NCI-H2107 treated with DMSO at 0.1 percent for 48 hours (cell line): Measurements from ENCODE around the gene FRMD4B.
A peak's percentile ranks its signal among the peaks of the same experiment; 100 is the strongest.

Experiments
- DNase-seq: peaks from one replicate; lab custom pipeline; 2025; ENCODE audit not compliant: unreplicated experiment; lab: John Stamatoyannopoulos, UW

FRMD4B gene

GRCh38 chr3:69180869-69181591 is 204.9 kb downstream of the FRMD4B start:
- DNase-seq = no peak

DNA sequence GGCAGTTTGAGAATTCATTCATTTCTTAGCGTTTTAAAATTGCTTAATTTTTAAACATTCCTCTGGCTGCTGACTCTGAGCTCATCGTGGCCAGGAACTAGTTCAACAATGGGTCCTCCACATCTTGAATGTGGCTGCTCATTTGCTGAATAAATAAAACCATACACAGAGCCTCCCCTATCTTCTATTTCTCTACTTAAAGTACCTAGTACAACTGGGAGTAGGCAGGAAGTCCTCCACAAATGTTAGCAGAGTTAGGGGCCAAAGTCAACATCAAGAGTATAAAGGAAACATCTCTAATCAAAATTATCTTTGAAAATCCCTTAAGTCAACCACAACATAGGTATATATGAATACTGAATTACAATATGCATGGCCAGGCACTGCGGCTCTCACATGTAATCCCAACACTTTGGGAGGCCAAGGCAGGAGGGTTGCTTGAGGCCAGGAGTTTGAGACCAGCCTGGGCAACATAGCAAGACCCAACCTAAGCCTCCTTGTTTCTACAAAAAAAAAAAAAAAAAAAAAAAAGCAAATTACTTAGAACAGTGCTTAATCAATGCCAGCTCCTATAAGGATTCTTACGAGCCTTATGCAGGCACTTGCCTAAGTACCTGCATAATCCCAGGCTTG is 206.0 kb downstream of the FRMD4B start:
- DNase-seq = no peak

- no peak for DNase-seq
Observed at GRCh38 chr3:69178838-69179739, 206.8 kb downstream of the FRMD4B start.

DNA sequence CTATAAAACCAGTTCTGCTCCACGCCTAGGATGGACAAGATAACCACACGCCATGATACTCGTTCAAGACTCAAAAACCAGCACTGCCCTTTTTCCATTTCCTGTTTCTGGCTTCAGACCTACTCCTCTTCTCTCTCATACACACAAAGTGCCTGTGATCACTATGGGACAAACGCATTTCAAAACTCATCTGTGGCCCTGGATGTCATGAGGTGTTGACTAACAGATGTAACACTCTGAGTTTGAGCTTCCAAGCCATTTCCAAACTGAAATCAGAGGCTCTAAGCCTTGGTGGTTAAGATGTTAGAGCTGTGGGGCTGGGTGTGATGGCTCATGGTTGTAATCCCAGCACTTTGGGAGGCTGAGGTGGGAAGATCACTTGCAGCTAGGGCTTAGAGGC is 207.8 kb downstream of the FRMD4B start:
- DNase-seq = no peak

DNA sequence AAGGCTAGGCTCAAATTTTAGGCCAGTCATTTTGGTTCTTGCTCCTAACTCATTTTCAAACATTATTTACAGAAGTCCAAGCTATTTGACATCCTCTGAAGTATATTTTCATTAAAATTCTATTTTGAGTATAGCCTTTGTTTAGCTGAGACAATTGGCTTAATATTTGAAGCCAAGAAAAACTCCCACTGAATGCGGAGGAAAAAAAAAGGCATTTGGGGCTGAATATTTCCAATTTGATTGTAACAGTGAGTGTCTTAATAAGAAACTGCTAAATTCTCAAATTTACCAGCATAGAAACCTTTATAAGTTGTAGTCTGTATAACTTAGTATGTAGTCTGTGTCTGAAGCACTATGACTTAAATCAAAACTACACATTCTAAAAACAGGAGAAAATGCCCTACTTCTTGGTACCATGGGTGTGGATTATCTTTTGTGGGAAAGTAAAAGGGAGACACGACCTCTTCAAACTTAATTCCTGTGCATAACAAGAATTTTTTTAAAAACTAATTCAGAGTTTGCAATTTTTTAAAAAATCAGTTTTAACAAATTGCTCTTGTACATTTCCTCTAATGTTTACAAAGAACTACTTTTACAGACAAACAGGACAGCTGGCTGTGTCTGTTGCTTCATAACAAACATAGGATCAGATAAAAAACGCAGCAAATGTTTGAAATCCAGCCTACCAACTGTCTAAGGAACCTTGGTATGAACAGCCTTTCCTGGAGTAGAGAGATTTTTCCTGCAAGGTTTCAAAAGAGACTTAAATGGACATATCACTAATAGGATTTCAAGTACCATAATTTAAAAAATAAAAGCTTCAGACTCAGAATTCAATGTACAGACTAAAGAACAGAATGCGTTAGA is 210.8 kb downstream of the FRMD4B start:
- DNase-seq = no peak

DNA sequence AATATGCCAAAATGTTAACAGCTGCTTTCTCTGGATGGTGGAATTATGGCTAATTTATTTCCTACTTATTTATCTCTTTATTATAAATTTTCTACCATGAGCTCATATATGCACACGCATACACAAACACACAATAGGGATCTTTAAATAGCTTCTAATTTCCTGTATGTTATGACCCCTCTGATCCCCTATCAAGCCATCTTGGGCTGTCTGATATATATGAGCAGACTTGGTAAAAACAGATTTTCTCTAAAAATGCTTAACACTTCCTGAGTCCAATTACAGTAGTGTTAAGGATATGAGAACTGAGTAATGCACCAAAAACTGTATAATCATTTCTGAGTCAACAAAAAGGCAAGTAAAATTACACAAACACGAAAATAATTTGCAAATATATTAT is 211.4 kb downstream of the FRMD4B start:
- no peak for DNase-seq

GRCh38 chr3:69172058-69172457 is 213.8 kb downstream of the FRMD4B start:
- no peak for DNase-seq

DNA sequence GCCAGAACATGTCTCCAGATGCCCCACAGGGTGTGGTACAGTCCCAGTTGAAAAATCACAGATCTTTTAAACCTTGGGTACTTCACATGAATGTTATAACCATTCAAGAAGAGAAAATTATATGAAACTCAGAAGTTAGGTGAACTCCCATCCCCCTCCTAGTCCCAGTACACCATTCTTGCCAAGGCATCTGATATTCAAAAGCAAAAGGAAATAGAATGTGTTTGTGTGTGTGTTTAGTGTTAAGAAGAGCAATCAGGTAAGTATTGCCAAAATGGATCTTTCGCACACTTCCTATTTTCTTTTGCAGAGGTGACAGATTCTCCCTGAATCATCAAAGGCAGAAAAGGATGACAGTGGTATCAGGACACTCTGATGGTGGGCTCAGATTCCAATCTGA is 219.4 kb downstream of the FRMD4B start:
- DNase-seq = no peak

GRCh38 chr3:69165744-69166143 is 220.1 kb downstream of the FRMD4B start:
- no peak for DNase-seq

GRCh38 chr3:69164296-69164695 is 221.6 kb downstream of the FRMD4B start:
- DNase-seq = no peak

- DNase-seq = no peak
Observed at GRCh38 chr3:69162308-69162980, 223.4 kb downstream of the FRMD4B start.

GRCh38 chr3:69161587-69162307 is 224.1 kb downstream of the FRMD4B start:
- peak; percentile 31 for DNase-seq

DNA sequence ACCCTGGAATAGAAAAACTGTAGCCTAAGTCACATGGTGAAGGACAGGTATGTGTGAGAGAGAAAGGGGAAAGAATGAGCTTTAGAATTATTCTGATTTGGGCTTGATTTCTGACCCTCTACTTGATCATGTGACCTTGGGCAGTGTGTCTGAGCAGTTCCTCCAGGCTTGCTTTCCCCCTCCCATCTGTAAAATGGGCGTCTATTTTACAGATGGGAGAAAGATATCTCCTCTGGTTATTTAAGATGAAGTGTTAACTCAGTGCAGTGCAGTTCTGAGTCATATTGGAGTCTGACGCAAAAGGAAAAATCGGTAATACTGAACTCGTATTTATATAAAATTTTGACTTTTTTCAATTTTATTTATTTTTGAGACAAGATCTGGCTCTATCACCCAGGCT is 225.4 kb downstream of the FRMD4B start:
- DNase-seq = no peak

DNA sequence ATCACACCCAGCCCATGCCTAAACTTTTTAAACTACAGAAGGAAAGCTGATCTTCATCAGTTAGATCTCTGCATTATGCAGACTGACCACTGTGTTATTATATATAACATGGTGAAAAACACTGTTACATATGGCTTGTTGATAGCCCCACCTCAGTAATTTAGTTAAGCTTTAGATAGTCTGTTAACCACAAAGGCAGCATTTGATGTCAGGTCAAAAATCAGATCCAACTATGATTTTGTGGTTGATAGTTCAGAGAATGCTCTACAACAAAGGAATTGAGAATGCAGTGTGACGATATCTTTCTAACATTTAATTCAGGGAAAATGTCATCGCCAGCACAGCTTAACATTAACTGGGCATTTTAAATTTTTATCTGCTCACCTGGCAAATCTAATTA is 225.8 kb downstream of the FRMD4B start:
- no peak for DNase-seq

- no peak for DNase-seq
Observed at GRCh38 chr3:69149586-69149985, 236.3 kb downstream of the FRMD4B start.

GRCh38 chr3:69145688-69146087 is 240.2 kb downstream of the FRMD4B start:
- DNase-seq = no peak

GRCh38 chr3:69144631-69145245 is 241.2 kb downstream of the FRMD4B start:
- DNase-seq = peak; percentile 86

GRCh38 chr3:69143612-69144011 is 242.3 kb downstream of the FRMD4B start:
- DNase-seq = peak; percentile 63

DNA sequence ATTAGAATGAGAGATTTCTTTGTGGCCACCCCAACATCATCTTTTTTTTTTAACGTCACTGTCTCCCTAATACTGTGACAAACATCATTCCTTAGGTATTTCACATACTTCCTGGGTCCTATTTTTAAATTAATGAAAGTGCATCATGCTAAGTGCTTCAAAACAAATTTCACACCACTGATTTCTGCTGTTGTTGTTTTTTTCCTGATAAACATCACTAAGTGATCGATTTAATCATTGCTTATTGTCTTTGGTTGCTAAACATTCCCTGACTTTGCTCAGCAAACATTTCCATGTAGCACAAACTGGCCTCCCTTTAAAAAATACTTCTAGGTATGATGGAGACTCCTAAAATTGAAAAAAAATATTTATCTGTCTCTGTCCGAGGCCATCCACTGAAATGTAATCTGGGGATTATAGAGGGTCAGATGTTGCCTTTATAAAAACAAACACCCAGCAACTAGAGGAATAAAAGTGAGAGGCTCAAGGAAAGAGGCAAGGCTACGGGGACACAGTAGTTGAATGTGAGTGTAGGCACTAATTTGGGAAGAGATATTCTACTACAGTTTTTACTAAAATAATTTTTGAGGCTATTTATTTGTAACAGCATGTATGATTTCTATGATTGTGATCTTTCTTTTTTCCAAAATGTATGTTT is 243.0 kb downstream of the FRMD4B start:
- DNase-seq = no peak
